Lower leg skin (tissue), 3 donors: ENCODE data around the gene ATAD3A.

Experiments
- CTCF ChIP-seq, 3 donors: fragments of 450-650 bp; IDR thresholded peaks; one replicate each; pipeline ENCODE4 v1.5.1; 2016; ENCODE audit warnings: antibody characterized with exemption in 3 of 3, mild to moderate bottlenecking in 3 of 3, moderate library complexity in 2 of 3
- POLR2A ChIP-seq, 2 donors: fragments of 450-650 bp; IDR thresholded peaks; one replicate each; pipeline ENCODE4 v1.6.1; 2016 to 2017; ENCODE audit warnings: antibody characterized with exemption in 2 of 2, mild to moderate bottlenecking in 1 of 2, moderate library complexity in 1 of 2

- TF ChIP-seq CTCF (IDR thresholded peaks at IDR 0.05) (no peak), POLR2A (IDR thresholded peaks at IDR 0.05) (no peak)
These were observed 28.2 kb upstream of the ATAD3A start for GRCh38 chr1:1483714-1484113.
